GM21786 (cell line): ENCODE measurements around the gene RFX2.
"Not testable (repeated sequence)": the region's sequence is repeated elsewhere in the genome, so short reads cannot be mapped to it uniquely, and the experiment has no call there.

Experiments used
- ATAC-seq: cut with Tn5 transposase; IDR thresholded peaks from one replicate; pipeline ENCODE4 v1.9.1; 2021; ENCODE audit not compliant: unreplicated experiment

RFX2 gene

GRCh38 chr19:5993648-5994358, 116.5 kb downstream of the RFX2 start:
- ATAC-seq, result no peak

DNA sequence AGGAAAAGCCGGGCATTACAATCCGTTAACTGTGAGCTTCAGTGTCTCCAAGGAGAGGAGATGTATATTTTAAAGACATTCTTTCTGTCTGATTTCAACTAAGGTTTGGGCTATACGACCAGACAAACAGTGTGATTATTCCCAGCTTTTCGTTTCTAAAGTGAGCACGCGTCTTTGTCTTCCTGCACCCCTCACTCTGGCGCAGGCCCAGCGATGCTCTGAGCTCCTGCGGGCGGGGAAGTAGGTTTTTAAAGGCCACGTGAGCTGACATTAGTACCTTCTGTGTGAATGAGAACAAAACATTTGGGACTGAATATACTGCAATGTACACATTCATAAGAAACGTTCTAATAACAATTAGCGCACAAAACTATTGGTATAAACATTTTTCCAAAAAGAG, 117.1 kb downstream of the RFX2 start:
- ATAC-seq, result no peak

DNA sequence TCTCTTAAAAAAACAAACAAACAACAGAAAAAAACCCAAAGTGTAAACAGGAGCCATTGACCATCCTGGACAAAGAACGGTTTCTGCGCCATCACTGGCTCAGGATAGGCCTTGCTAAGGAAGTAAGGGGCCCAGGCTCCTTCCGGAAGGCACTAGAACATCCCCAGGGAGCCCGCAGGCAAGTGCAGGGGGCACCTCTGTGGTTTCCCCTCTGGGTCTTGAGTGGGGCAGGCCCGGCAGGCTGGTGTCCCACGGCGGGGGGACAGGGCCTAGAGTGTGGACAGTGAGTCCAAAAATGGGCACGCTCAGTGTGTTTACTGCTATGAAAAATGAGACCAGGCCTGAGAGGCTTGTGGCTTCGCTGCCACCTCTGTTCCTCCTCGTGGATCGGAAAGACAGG, 117.5 kb downstream of the RFX2 start:
- no peak for ATAC-seq

DNA sequence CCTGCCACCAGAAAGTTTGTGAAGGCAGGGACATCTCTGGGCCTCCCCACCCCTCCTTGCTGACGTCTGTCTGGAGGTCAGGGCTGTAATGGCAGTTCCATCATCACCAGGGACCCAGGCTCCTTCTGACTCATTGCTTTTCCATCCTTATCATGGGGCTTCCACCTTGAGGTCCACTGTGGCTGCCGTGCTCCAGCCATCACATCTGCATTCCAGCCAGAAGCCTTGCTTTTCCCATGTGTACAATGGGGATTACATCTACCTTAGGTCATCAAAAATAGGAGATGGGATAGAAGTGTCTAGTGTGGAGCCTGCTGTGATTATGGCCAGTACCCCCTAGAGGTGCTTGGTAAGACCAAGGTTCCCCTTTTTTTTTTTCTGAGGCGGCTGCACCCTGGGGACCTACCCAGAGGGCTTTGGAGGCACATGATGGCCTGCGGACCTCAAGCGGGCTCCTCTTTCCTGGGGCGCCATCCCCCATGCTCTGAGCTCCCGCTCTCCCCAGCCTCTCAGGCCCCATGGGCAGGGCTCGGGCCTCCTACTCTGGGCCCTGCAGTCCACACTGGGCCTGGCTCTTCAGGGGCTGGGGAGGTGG, 119.0 kb downstream of the RFX2 start:
- no peak for ATAC-seq

DNA sequence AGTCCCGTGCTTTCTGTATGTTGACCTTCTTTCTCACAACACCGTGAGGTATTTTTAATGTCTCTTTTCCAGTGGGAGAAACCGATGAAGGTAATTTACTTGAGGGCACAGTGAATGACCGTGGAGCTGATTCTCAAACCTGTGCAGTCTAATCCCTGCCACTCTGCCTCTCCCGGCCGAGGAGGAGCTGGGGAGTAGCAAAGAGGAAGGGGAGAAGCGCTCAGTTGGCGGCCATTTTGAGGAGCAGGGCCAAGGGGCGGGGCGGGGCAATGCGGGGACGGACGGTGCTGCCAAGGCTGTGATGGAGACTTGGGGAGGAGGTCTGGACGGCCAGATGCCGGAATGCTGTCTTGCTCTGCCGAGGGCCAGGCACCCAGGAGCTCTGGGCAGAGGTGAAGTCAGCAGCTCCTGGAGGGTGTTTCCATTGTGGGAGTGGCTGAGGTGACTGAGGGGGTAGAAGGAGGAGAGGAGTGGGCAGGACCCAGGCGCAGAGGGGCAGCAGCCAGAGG, 120.0 kb downstream of the RFX2 start:
- no peak for ATAC-seq

GRCh38 chr19:5989388-5990074, 120.8 kb downstream of the RFX2 start:
- no peak for ATAC-seq

- no peak for ATAC-seq
These were observed 121.5 kb downstream of the RFX2 start for GRCh38 chr19:5988517-5989387.

- no peak for ATAC-seq
These were observed 123.1 kb downstream of the RFX2 start for GRCh38 chr19:5987077-5987818.

DNA sequence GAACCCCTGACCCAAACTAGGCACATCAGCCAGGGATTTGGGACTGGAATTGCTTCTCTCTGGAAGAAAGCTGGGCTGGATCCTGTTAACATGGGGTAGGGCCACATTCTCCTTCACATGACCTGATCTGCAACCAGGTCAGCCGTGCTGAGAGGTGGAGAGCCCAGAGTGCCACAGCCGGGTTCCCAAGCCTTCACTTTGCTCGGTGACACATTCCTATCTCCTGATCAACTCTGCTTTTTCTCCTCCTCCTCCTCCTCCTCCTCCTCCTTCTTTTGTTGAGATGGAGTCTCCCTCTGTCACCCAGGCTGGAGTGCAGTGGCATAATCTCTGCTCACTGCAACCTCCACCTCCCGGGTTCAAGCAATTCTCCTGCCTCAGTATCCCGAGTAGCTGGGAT, 124.5 kb downstream of the RFX2 start:
- not testable (repeated sequence) for ATAC-seq

GRCh38 chr19:5985098-5985783, 125.1 kb downstream of the RFX2 start:
- no peak for ATAC-seq

GRCh38 chr19:5984600-5984999, 125.7 kb downstream of the RFX2 start:
- no peak for ATAC-seq

DNA sequence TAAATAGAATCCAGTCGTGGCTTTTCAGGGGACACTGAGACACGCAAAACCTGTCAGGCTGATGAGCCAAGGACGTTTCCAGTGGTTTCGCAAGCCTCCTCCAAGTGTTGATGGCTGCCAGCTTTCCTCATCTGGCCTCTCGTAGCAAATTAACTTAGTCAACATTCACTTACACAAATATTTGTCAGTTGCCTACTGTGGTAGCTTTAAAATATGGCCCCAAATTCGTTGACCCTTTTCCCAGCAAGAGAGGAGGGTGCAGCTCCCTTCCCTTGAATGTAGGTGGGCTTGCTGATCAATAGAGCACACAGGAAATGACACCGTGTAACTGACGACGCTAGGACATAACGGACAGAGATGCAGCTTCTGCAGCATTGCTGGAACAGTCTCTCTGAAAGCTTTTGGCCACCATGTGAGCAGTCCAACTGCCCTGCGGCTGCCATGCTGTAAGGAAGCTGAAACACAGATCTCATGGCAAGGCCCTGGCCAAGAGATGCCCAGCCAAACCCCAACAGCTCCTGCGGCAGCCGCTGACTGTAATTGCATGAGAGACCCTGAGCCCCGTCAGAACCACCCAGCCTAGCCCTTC, 126.8 kb downstream of the RFX2 start:
- ATAC-seq, result no peak

- no peak for ATAC-seq
These were observed 131.4 kb downstream of the RFX2 start for GRCh38 chr19:5978606-5979552.

DNA sequence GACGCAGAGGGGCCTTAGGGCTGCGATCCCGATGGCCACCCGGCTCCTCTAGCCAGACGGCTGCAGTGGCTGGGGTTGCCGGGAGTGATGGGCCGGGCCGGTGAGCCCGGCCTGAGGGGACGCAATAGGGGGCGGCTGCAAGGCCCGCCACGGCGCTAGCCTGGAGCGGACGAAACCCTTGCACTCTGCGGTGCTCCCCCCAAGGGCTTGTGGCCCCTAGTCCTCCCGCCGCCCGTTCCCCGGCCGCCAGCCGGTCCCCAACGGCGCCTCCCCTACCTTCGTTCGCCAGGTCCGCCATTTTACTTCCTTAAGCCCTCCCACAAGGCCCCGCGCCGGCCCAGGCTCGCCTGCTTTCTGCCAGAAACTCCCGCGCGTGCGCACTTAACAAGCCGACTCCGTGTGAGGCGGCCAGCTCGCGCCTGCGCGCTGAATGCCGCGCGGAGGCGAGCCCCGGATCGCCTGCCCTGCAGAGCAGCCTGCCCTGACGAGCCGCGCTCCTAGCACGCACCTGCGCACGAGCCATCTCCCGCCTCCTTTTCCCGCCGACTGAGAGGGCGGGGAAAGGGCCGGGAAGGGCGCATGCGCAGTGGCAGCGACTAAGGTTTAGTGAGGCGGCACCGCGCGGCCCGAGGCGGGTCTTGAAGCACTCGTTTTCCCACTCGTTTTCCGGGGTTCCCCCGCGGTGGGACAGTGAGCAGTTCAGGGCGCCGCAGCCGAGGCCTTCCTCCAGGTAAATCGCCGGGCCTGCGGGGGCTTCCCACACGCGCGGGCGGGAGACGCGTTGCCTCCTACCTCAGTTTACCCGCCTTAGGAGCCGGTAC, 132.3 kb downstream of the RFX2 start, which contains the start of gene RANBP3:
Gene RANBP3 (minus strand): TSS at position 356 of the 821 bp plus-strand sequence. CDS start 58 bp downstream, at position 298.
- ATAC-seq, result peak; percentile 84

- no peak for ATAC-seq
These were observed 133.0 kb downstream of the RFX2 start for GRCh38 chr19:5977222-5977784.

- no peak for ATAC-seq
These were observed 133.5 kb downstream of the RFX2 start for GRCh38 chr19:5976768-5977167.

DNA sequence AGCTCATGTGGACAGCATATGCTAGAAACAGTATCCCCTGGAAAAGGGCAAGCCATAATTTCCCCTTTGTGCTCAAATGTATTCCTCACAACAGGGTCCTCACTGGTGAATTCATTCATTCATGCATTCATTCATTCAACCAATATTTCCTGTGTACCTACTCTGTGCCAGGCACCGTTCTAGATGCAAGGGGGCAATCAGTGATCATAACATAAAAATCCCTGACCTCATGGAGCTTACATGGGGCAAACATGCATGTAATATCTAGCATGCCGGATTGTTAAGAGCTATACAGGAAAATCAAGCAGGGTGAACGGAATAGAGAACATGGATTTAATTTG, 134.9 kb downstream of the RFX2 start:
- no peak for ATAC-seq
